Activated effector memory CD4-positive, alpha-beta T cell treated with anti-CD3 and anti-CD28 coated beads, Interleukin-2, amount 50 U/mL, for 16 hours (primary cell): Measurements from ENCODE around the gene ZNF385C.
A peak's percentile ranks its signal among the peaks of the same experiment; 100 is the strongest.

ENCODE experiments used
- DNase-seq: peaks from one replicate; pipeline ENCODE4 v3.0.0-alpha.2; 2020

ZNF385C gene

DNA sequence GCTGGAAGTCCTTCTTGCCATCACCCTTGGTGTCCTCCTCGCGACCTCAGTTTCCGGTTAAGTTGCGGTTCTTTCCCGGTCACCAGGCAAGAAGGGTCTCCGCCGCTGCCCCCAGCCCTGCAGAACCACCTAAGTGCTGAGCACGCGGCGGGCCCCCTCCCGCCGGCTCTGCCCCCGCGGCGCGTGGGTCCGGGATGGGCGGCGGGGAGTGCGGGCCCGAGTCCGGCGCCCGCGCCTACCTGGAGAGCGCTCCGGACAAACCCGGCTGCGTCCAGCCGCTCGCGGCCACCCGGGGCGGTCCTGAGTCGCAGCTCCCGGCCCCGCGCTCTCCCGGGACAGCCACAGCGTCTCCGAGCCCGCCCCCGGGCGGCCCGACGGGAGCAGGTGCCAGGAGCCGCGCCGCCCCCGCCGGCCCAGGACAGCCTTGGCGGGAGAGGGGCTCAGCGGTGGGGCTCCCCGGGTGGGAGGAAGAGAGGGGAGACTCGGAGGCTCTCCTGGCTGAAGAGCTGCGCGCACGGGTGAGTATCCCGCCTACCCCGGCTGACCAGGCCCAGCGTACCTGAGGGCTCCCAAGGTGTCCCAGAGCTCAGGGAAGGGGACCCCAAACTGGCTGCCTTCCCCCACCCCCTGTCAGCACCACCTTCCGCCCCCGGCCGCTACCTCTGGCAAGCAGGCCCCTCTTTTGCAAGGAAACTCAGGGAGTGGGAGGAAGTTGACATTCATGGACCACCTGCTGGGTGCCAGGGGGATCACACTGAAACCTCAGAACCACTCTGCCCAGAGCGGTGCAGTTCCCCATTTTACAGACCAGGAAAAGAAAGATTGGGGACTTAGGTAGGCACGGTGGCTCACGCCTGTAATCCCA is 25.7 kb downstream of the ZNF385C start:
- DNase-seq = no peak

DNA sequence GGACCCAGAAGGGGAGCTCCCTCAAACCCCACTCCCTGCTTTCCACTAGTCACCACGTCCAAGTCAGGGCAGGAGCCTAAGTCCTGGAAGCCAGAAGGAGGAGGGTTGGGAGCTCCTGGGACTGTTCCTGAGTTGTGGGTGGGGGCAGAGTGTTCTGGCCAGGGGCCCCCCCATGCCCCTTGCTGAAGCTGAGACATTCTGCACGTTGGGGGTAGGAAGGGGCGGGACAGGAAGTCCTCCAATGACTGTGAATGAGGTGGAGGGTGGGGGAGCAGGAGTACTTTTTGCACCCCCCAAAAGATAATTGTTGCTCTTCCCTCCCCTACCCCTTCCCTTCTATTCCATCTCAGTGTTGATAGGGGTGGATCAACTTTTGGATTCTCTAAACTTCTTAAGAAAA is 26.5 kb downstream of the ZNF385C start:
- DNase-seq = no peak

DNA sequence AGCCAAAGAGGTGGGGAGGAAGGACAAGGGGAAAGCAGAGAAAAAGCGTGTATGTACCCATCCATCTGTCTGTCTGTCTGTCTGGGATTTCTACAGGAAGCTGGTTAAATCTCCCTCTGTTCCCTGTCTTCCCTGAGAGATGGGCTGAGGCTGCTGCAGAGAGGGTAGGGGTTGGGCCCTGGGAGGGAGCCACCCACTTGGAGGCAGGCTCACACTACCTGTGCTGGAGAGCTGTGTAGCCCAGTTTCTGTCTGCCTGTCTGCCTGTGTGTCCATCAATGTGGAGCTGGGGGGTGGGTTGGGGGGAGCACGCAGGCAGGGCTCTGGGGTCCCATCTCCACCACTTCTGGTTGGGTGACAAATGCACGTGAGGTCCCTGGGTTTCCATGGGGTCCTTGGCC is 29.3 kb downstream of the ZNF385C start:
- DNase-seq = no peak

DNA sequence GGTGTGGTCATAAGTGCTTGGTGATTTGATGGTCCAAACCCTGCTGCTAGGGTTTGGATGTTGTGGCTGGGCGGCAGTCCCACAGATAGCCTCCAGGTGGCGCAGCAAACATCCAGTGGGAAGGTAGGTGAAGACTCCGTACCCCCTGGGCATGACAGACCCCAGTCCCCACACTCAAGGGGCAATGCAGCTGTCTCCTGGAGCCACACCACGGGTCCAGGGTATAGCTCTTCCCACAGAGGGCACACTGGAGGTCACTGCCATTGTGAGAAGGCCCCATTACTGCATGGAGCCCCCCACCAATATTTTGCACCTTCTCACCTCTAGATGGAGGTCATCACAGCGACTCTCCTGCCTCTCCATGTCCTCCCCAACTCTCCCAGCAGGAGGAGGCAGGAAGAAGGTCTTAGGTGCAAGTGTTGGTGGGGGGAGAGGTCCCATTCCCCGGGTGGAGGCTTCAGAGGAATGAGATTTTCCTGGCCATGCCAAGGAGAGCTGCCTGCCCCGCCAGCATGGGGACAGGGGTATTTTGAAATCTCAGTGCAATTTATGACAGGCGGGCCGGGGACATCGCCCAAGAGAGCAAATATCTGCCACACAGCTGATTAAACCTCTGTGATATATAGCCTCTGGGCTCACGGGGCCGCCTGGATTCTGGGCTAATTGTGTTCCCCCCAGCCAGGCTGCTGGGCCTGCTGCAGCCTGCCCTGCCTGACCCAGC is 30.7 kb downstream of the ZNF385C start:
- DNase-seq = peak; percentile 91

DNA sequence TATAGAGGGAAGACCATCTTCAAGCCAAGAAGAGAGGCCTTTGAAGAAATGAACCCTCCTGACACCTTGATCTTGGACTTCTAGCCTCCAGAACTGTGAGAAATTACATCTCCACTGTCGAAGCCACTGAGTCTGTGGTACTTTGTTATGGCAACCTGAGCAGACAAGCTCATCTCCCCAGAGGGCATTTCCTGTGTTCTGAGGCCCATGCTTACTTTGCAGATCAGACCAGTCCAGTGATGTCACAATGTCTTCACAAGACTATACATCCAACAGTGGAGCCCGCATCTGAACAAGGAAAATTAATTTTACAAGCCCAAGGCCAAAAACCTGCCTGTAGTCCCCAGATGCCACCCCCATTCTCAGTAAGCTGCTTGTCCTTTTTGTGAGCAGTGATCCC is 33.1 kb downstream of the ZNF385C start:
- DNase-seq = no peak

DNA sequence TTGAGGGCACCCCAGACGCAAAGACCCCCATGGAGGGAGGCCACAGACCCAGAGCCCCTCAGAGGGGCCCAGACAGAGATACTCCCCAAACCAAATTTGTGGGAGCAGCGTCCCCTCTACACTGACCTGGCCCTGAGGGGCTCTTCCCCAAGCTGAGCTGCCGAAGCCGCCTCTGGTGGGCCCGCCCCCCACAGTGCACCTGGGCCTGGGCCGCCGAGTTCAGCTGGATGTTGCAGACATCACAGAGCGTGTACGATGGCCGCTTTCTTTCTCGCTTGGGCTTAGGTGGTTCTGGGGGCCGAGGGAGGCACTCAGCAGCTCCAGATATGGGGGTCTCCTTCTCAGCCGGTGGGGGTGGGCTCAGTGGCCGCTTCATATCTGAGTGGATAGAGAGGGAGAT is 35.6 kb downstream of the ZNF385C start:
- DNase-seq = no peak

DNA sequence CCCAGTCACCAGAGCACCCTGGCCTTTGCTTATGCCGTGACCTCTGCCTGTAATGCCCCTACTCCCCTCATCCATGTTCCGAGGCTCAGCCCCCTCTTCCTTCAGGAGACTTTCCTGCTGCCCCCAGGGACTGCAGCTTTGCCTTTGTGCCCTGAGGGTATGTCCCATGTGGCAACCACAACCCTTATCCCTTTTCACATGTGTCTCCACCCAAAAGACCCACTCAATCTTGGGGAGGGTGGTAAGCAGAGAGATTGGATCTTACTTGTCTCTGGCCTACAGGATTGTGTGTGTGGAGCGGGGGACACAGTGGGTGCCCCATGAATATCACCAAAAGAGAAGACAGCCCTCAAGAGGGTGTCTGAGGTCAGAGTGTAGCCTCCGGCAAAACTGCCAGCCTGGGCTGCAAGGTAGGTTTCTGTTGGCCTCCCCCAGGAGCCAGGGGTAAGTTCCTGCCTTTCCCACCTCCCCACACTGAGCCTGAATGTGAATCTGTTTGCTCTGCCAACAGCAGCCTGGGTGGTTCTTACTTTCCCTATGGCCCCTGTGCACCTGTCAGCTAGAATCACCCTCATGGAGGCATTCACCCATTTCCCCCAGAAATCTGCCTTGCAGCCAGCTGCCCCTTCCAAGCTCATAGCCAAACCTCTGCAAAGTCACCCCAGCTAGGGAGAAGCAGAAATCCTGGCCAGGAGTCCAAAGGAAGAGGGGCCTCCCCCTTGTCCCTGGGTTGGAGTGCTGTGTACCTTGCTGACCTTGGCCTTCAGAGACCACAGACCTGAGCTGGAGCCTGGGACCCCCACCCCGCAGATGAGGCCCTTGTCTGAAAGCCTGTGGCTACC is 36.4 kb downstream of the ZNF385C start:
- DNase-seq = no peak

DNA sequence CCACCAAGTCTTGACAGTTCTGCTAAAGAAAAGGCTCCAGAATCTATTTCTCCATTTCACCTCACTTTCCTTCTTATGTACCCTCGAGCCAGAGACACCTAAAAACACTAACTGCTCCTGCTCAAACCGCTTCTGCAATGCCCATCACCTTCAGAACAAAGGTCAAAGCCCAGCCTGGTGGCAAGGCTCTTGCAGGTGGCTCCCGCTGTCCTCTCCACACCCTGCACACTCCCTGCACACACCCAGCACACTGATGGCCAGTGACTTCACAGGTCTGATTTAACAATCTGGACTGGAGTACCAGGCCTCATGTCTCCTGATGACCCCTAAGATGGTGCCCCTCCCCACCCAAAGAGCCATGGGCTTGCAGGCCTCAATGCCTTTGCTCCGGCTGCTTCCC is 38.0 kb downstream of the ZNF385C start:
- no peak for DNase-seq

DNA sequence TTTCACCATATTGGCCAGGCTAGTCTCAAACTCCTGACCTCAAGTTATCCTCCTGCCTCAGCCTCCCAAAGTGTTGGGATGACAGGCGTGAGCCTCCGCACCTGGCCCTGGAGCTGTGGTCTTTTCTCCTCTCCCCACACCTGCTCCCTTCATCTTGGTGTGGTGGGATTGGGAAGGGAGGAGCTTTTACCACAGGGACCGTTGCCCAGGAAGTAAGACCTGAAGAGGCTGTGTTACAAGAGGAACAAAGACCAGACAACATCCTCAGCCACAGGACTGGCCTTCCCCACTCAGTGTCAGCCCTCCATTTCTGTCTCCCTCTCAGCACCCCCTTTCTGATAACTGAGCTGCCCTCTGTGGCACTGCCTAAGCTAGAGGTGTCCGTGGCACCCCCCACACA is 38.5 kb downstream of the ZNF385C start:
- DNase-seq = no peak

DNA sequence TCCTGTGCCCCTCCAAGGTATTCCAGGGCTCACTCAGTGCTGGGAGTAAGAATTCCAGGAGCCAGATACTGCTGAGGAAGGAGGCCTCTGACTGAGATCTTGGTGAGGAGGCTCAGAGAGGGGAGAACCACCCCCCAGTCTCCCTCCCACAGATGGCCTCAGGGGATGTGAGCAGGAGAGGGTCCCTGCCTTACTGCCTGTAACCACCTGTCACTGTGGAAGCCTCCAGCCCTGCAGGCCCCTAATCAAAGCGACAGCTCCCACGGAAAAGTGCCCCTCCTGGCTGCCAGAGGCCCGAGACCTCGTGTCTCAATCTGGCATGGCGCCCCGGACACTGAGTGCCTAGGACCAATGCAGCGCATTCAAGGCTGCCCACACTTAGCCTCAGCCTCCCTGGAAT is 40.2 kb downstream of the ZNF385C start:
- no peak for DNase-seq

DNA sequence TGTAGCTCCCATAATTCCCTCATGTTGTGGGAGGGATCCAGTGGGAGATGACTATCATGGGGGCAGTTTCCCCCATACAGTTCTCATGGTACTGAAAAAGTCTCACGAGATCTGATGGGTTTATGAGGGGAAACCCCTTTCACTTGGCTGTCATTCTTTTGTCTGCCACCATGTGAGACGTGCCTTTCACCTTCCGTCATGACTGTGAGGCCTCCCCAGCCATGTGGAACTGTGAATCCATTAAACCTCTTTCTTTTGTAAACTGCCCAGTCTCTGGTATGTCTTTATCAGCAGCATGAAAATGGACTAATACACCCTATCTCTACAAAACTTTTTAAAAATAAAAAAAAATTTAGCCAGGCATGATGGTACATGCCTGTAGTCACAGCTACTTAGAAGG is 41.6 kb downstream of the ZNF385C start:
- DNase-seq = no peak

DNA sequence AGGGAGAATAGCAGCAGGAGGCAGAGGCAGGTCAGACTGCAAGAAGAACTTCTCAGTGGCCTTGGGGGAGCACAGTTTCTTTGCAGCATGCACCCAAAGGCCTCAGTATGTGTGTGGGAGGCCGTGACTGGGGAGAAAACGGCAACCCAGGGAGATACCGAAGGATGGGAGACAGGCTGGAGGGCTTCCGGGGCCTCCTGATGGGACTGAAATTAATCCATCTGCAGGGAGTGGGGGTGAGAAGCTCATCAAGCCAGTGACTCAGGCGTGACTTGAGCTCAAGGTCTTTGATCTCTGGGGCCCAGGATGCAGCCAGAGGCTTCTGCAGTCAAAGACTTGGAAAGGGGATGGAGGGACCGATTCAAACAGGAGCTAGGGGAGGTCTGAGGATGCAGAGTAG is 42.8 kb downstream of the ZNF385C start:
- no peak for DNase-seq

DNA sequence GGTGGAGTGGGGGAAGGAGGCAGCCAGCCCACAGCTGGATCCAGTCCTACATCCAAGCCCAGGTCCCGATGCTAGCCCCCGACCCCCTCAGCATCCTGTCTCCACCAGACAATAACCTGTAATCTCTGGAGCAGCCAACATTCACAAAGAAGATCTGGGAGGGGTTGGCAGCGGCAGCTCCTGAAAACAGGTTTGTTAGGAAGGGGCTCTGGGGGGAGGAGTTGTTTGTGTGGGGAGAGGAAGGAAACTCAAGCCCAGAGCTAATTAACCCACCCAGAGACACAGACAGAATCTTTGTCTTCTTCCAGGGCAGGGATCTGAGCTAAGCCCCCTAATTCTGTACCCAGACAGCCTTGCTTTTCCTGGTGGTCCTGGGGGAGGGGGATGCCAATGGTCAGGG is 43.2 kb downstream of the ZNF385C start:
- no peak for DNase-seq

DNA sequence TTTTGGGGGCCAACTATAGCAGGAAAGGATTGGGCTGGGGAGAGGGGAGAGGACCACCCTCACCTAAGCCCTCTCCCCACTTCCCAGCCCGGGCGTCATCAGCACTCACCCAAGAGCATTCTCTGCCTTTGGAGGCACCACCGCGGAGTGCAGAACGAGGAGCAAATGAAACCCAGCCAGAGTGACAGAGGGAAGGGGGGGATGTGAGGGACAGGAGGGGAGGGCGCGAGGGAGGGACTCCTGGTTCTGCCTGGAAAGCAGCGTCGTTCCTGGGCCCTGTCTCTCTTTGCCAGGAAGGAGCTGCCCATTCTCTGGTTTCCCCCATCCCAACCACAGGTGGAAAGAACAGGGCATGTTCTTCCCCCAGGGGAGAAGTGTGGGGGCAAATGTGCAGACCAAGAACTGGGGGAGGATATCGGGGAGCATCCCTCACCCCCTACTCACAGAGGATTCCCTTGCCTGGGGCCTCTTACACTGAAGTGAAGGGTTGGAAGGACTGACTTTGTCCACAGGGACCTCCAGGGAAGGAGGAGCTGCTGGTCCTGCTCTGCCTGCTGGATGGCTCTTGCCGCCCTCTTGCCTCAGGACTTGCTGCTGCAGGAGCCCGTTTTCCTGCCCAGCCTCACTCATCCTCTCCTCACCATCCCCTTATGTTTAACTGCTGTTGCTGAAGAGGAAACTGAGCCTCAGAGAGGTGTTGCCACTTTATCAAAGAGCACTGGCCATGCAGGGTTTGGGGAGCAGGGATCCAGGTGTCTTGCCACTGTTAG is 44.4 kb downstream of the ZNF385C start:
- no peak for DNase-seq

DNA sequence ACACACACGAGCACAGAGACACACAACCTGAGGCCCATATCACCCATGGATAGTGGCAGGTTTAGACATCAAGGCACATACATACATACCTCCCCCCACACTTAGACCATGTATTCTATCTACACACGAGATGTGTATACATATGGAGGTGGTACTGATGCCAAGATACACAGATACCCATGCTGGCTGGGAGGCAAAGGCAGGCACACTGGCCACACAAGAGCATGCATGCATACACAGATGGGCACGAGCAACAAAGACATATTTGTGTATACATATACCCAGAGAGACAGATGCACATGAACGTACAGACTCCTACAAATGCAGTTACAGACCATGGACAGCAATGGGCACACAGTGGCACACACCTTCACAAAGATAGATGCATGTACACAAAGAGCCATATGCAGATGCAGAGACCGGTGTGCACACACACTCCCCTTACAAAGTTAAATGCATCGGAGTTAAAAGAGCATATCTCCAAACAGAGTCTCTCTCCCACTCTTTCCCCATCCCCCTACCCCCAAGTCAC is 45.9 kb downstream of the ZNF385C start:
- DNase-seq = no peak

DNA sequence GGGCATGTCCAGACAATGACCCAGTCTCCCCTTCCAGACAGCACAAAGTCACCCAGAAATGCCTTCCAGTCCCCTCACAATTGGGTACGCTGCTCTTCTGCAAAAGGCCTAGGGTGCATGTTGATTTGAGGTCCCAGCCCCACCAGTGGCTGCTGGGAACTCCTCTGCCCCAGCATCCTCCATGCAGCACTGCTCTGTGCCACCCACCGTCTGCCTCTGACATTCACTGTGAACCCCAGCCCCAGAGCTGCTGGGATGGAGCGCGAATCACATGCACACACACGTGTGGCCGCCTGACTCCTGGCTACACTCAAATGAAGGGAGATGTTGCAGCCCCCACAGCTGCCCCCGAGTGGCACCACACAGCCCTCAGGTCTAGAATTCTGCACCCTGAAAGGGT is 46.6 kb downstream of the ZNF385C start:
- DNase-seq = no peak

DNA sequence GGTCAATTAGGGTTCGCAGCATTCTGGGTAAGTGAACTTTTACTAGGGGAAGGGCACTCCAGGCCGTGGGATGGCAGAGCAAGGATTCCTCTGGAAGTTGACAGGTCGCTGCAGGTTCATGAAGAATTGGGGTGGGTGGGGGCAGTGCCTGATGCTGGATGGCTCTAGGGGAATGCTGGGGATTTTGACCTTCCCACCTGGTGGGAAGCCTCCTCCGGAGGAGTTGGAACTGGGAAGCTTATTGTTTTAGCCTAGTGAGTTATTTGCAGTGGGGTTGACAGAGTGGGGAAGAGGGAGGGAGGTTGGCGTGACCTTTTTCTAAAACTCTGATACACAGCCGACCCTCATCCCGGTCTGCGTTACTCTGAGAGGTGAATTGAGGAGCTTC is 47.3 kb downstream of the ZNF385C start:
- DNase-seq = no peak

DNA sequence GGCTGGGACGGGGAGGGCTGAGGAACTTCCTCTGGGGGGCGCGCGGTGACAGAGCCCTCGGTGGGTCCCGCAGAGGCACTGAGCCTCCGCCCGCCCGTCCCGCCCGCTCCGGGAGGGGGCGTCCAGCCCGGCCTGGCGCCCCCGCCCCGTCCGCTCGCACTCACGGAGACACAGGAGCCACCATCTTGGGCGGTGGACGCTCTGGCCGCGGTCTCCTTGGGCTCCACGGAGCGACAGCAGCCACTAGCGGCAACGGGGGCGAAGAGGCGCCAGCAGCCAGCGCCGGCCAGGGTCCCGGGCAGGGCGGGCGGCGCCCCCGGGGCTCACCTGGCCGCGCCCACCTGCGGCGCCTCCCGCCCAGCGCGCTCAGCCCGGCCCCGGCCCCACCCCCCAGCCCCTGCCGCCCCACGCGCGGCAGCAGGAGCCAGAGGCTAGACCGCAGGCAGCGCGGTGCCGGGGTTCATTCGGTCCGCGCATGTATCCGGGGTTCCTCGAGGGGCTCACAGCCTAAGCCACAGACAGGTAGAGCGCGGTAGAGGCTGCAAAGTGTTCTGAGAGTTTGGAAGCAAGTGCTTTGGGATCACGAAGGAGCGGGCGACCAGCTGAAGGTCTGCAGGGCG is 47.8 kb downstream of the ZNF385C start, which contains the start of gene C17orf113:
Gene C17orf113 (minus strand): TSS at position 209 of the 620 bp plus-strand sequence. CDS start 7,225 bp downstream, outside the sequence.
- DNase-seq = peak; percentile 77

DNA sequence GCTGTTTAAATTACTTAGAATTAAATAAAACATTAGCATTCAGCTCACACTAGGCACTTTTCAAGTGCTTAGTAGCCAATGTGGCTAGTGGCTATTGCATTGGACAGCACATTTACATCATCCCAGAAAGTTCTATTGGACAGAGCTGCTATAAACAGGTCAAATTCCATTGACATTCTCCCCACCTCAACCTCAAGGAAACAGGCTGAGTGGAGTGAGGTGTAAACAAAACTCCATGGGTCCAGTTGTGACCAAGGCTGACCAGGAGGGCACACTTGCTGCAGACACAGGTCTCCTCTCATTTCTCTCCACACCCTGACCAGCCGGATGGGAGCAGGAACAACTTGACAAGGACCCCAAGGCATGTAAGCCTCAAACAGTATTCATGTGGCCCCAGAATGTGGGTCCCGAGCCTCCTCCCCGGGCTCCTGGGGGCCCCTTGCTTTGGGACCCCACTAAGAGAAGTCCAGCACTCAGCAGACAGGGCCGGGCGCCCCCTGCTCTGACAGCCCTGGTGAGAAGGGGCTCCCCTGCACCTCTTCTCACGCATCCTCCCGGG is 48.4 kb downstream of the ZNF385C start:
- no peak for DNase-seq

DNA sequence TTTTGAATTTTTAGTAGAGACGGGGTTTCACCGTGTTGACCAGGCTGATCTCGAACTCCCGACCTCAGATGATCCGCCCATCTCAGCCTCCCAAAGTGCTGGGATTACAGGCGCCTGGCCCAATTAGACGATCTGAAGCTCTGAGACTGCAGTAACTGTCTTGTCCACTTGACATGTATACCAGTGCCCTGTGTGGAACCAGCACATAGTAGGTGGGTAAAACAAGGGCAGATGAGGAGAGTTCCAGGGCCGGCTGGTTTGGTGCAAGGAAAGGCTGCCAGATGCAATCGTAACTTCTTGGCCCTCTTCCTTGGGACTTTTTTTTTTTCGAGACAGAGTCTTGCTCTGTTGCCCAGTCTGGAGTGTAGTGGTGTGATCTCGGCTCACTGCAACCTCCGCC is 50.9 kb downstream of the ZNF385C start:
- no peak for DNase-seq

DNA sequence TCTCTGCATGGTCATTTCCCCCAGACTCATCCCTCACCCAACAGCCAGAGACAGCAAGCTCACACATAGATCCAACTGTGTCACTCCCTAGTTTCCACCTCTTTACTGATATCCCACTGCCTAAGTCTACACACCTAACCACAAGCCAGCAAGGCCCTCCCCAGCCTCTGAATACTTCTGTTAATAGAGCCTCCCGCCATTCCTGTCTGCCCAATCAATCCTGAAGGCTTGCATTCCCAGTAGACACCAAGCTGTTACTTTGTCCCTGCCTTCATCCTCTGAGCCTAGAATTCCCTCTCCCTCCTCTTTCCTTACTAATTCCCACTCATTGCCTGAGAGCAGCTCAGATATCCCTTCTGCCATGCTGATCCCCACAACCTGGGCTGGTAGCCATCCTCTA is 52.6 kb downstream of the ZNF385C start:
- no peak for DNase-seq
